Kidney capillary endothelial cell (primary cell): ENCODE results near the gene NT5C.
"Not testable (repeated sequence)": the region's sequence is repeated elsewhere in the genome, so short reads cannot be mapped to it uniquely, and the experiment has no call there.

ENCODE experiments used
- DNase-seq: peaks from one replicate; pipeline ENCODE4 v3.0.0-alpha.2; 2018; ENCODE audit warnings: low spot score

Gene NT5C

DNA sequence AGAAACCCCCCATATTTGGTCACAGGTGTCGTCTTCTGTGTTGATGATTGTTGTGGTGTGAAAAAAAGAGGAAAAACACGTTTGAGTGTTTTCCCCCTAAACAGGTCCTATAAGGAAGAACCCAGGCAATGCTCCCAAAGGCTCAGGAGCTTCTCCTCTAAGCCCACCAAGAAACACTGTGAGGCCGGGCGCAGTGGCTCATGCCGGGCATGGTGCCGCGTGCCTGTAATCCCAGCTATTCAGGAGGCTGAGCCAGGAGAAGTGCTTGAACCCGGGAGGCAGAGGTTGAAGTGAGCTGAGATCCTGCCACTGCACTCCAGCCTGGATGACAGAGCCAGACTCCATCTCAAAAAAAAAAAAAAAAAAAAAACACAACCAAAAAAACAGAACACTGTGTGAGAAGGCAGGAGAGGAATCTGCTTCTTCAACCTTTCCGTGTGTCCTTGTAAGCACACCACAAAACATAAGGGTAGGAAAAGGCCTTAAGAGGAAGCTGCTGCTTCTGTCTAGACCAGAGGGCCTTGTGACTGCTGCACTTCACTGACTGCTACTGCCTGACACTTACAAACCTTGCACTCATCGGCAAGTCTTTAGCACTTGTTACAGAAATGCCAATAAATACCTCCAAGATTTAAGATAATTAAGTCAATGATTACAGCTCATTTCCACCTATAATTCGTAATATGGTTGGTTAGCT is 13.4 kb upstream of the NT5C start:
- DNase-seq: no peak

DNA sequence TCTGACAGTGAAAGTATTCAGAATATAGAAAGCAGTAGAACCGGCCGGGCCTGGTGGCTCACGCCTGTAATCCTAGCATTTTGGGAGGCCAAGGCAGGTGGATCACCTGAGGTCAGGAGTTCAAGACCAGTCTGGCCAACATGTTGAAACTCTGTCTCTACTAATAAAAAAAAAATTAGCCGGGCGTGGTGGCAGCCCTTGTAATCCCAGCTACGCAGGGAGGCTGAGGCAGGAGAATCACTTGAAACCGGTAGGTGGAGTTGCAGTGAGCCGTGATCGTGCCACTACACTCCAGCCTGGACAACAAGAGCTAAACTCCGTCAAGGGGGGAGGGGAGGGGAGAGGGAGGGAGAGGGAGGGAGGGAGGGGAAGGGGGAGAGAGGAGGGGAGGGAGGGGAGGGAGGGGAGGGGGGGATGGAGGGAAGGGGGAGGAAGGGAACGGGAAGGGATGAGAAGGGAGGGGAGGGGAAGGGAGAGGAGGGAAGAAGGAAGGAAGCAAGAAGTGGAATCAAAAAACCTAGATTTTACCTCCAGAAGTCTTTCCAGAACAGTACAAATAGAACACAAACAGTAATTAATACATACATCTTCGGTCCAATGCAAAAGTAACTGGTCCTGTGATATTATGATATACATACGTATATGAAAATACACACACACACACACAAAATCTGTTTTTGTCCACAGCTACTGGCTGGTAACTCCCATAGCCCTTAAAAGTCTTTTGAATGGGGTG is 10.9 kb upstream of the NT5C start:
- no peak for DNase-seq

DNA sequence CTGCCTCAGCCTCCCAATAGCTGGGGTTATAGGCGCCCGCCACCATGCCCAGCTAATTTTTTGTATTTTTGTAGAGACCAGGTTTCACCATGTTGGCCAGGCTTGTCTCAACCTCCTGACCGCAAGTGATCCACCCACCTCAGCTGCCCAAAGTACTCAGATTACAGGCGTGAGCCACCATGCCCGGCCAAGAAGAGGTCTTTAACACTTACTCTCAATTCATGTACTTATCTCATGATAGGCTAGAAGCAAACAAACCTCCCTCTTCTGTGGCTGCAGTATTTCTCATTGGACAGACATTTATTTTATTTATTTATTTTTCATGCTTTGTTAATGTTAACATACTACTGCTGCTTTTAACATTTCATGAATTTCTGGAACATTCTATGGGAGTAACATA is 7.0 kb upstream of the NT5C start:
- DNase-seq: no peak

DNA sequence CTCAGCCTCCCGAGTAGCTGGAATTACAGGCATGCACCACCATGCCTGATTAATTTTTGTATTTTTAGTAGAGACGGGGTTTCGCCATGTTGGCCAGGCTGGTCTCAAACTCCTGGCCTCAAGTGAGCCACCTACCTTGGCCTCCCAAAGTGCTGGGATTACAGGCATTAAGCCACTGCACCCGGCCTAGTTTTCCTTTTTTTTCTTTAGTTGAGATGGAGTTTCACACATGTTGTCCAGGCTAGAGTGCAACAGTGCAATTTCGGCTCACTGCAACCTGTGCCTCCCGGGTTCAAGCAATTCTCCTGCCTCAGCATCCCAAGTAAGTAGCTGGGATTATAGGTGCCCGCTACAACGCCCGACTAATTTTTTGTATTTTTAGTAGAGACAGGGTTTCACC is 6.2 kb upstream of the NT5C start:
- not testable (repeated sequence) for DNase-seq

DNA sequence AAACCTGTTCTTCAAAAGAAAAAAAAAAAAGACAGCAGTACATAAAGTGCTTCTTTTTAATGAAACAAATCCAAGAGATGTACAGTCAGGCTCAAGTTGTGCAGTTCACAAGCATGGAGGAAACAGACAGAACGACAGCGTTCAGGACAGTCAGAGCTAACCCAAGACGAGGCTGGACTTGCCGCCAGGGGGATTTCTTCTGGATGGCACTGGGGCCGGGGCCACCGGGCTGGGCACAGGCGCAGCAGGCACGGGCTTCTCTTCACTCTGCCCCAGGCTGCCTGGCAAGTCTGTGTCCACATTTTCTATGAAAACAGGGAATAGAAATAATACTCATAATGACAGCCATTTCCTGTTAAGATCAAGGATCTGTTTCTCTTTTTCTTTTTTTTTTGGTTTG is 4.4 kb upstream of the NT5C start:
- no peak for DNase-seq

DNA sequence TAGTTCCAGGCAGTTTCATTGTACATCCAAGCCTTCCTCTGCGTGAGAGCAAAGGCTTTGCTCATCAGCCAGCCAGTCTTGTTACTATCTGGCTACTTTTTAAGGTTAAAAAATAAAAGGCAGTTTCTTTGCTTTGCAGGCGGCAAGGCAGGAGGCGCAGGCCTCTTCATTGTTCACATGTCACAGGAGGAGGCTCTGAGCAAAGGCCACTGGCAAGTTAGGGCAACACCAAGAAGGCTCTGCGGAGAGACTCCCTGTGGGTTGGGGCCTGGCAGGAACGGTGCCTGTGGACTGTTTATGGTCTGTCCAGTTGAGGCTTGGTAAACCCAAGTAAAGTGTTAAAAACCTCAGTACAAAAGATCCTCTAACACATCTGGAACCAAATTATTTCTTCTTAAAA is 3.9 kb upstream of the NT5C start:
- DNase-seq: no peak

DNA sequence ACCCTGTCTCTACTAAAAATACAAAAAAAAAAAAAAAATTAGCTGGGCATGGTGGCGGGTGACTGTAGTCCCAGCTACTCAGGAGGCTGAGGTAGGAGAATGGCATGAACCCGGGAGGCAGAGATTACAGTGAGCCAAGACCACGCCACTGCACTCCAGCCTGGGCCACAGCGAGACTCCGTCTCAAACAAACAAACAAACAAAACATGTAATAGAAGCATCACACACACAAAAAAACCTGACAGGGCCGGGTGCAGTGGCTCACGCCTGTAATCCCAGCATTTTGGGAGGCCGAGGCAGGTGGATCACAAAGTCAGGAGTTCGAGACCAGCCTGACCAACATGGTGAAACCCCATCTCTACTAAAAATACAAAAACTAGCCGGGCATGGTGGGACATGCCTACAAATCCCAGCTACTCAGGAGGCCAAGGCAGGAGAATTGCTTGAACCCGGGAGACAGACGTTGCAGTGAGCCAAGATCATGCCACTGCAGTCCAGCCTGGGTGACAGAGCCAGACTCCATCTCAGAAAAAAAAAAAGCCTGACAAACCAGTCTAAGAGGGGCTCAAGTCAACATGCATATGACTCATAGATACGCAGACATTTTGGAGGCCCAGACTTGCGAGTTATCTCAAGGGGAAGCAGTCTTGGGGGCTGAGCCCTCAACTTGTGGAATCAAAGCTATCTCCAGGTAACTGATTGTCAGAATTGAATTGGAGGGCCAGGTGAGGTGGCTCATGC is 2.2 kb upstream of the NT5C start:
- not testable (repeated sequence) for DNase-seq

DNA sequence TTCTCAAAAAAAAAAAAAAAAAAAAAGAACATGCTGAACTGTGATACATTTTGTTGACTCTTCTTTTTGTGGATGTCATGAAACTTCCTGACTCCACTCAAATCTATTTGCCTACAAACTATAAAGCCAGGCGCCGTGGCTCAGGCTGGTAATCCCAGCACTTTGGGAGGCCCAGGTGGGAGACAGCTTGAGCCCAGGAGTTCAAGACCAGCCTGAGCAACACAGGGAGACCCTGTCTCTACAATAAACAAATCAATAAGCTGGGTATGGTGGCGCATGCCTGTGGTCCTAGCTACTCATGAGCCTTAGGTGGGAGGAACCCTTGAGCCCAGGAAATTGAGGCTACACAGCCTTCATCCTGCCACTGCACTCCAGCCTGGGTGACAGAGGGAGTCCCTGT is 1.5 kb upstream of the NT5C start:
- DNase-seq: no peak

DNA sequence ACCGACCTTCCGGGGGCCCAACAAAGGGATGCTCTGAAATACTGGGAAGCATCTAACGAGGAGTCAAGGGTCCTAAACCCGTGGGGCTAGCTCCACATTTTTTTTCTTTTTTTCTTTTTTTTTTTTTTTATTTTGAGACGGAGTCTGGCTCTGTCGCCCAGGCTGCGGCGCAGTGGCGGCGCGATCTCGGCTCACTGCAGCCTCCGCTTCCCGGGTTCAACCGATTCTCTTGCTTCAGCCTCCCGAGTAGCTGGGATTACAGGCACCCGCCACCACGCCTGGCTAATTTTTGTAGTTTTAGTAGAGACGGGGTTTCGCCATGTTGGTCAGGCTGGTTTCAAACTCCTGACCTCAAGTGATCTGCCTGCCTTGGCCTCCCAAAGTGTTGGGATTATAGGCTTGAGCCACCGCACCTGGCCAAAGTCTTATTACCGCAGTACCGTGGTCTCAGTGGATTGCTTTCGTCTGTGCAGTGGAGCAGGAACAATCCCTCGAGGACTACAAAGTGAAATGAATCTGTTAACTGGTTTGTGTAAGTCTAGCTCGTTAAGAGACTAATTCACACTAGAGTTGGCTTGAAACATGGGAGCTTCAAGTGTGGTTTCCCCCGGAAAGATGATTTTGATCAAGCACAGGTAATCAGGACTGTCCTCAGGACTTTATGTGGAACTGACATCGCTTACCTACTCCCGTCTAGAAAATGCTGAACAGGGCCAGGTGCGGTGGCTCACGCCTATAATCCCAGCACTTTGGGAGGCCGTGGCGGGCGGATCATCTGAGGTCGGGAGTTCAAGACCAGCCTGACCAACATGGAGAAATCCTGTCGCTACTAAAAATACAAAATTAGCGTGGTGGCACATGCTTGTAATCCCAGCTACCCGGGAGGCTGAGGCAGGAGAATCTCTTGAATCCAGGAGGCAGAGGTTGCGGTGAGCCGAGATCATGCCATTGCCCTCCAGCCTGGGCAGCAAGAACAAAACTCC is 767 bp upstream of the NT5C start:
- not testable (repeated sequence) for DNase-seq

DNA sequence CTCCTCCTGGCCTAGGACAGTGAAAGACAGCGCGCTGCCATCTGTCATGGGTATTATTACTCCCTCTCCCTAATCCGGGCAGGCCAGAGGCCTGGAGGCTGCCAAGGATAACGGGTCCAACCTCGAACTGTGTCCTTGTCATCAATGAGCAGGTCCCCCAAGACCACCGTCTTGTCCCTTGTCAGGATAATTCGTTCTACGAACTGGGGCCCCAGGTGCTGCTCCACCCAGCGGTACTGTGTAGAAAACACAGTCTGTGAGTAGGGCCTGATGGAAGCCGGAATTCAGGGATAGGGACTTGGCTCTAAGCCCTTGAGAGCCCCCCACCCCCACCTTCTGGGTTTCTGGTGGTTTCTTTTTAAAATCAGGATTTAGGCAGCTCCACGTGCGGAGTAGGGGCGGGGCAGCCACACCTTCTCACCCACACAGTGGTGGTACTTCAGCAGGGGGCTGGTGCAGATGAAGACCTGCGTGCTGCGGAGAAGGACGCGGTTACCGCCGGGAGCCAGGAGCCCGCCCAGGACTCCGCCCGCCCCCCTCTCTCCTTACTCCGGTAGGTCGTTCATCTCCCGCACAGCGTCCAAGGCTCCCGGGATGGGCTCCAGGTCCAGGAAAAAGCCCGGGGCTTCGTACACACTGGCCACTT is 787 bp downstream of the NT5C start:
- DNase-seq: peak; percentile 57

DNA sequence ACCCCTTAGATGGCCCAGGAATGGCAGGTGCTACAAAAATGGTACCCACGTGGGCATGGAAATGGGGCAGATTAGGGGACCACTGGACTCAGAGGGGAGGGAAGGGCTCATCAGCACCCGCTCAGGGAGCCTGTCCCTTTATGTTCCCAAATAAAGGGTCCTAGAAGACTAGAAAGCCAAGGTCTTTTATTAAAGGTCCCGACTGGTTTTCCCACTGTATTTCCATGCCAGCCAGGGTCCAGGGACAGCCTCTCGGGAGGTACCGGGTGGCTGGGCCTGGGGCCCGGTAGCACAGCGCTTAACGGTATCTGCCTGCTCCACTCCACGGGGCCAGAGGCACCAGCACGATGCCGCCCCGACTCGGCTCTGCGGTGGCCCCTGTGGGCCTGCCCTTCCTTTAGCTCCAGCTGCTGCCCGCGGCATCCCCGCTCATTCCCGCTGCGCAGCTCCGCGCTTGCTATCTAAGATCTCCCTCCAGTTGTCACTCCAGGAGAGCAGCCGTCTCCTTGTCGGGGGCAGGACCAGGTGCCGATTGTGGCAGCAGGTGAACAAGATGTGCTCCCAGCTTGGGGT is 1.4 kb downstream of the NT5C start:
- DNase-seq: no peak

DNA sequence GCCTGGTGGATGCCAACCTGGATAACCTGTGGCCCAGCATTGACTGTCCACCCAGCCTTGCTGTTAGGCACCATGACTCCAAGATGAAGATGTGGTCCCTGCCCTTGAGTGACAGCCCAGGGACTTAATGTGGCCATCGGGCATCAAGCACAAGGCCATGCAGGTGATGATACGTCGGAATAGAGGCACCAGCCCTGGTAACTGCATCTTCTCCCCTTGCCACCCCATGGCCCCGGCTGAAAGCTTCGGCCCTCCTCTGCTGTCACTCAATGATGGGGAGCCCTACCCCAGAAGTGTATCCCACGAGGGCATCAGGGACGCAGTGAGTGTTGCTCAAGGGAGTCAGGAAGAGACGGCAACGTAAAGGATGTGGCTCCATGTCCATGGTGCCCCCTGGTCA is 2.0 kb downstream of the NT5C start:
- DNase-seq: no peak

DNA sequence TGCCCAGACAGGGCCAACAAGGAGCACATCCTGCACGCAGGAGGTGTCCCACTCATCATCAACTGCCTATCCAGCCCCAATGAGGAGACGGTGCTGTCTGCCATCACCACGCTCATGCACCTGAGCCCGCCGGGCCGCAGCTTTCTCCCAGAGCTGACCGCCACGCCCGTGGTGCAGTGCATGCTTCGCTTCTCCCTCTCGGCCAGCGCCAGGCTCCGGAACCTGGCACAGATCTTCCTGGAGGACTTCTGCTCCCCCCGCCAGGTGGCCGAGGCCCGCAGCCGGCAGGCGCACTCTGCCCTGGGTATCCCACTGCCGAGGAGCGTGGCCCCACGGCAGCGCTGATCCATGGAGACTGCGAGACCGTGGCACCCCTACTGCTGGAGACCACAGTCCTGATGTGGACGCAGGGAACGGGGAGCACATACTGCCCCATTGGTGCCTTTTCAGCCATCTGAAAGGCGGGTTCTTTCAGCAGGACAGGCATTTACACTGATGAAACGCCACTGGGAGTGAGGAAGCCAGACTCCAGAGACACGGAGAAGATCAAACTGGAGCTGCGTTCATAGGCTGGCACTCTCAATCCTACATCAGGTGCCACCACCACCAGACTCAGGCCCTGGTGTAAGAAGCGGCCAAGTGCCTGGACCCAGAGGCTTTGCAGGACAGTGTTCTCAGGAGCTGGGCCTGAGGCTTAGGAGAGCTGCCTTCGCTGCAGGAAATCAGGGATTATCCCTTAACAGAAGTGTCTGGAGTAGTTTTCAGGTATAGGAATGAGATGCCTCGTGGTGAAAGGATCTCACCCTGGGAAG is 2.6 kb downstream of the NT5C start:
- no peak for DNase-seq

DNA sequence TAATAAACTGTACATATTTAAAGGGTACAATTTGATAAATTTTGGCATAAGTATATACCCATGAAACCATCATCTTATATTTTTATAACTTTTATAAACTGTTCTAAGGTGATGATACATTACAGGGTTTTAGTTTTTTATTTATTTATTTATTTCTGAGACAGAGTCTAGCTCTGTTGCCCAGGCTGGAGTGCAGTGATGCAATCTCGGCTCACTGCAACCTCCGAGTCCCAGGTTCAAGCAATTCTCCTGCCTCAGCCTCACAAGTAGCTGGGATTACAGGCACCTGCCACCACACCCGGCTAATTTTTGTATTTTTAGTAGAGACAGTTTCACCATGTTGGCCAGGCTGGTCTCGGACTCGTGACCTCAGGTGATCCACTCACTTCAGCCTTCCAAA is 3.6 kb downstream of the NT5C start:
- not testable (repeated sequence) for DNase-seq

DNA sequence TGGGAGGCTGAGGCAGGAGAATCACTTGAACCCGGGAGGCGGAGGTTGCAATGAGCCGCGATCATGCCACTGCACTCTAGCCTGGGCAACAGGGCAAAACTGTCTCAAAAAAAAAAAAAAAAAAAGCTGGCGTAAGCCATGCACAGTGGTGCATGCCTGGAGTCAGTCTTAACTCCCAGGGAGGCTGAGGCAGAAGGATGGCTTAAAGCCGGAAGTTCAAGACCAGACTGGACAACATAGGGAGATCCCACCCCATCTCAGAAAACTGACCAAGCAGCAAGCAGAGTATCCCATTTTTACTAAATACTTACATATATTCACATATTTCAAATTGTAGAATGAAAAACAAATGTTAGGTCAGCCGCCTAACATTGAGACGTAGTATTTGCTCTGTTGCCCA is 4.6 kb downstream of the NT5C start:
- no peak for DNase-seq

DNA sequence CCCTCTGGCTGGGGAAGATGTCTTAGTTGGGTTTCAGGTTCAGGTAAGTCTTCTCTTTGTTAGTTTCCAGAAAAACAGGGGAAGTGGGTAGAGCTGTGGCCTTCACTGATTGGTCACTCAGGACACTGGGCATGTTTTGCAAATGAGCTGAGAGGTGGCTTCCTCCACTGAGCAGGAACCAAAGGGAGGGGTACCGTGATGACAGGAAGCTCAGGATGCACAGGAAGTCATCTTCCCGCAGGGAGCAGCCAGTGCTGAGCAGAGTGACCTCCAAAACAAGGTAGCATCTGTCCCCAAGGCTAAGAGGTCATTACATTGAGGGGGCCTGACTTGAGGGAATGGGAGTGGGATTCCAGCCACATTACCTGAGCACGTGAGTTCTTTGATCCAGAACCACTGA is 5.6 kb downstream of the NT5C start:
- no peak for DNase-seq

DNA sequence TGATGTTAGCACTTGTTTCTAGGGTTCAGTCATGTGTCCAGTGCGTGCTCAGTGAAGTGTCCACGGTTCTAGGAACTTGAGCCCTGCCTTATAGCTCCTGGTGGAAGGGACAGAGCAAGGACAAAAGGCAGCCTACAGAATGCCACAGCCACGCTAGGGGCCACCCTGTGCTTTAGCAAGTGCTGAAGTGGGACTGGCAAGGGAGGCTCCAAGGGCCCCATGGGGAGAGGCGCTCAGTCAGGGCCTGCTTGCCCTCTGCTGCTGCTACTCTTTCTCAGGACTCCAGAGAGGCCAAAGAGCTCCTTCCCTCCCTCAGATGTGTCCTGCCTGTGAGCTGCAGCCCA is 6.8 kb downstream of the NT5C start:
- no peak for DNase-seq

DNA sequence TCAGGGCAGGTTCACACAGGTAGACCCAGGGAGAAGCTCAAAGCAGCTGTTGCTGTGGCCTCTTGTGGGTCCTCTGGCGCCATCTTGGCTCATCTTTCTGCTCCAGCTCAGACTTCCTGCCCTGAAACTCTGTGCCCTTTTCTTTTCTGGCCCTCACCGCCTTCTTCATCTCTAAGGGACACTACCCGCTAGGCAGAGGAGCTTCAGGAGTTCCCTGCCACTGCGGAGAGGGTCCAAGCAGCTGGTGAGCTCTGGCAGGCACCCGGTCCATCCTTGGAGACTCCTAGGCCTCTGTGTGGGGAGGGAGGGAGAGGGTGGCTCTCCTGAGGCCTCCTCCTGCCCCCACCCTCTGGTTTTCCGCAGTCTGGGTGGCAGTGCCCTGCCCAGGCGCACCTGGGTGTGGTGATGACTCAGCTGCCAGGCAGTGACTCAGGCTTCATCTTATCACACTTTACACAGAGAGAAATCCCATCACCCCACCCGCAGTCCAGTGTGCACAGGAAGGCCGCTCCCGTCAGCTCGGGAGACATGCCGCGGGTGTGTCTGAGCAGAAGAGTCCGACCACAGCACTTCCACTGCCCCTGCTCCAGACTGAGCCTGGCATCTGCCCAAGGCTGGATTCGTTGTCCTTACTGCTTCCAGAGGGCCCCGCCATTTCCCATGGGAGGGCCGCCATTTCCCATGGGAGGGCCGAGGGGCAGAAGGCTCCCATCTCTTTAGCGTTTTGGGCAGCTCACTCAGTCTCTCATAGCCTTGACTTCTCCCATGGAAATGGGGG is 7.3 kb downstream of the NT5C start:
- peak; percentile 89 for DNase-seq

DNA sequence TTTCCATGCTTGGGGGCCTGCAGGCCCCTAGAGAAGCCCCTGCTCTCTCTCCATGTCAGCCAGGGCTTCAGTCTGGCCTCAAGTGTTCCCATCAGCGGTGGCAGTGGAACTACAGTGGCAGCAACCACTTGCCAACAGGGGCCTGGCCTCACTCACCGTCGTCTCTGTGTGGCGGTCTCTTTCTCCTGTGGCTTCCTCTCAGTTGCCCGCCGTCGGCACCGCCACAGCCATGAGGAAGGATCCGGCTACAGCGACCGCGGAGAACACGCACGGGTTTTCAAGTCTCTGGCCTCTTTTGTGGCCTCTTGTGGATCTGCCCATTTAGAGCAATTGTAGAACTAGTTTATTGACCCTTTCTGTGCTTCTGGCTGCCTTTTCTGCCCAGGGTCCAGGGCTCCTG is 13.2 kb downstream of the NT5C start:
- DNase-seq: no peak

DNA sequence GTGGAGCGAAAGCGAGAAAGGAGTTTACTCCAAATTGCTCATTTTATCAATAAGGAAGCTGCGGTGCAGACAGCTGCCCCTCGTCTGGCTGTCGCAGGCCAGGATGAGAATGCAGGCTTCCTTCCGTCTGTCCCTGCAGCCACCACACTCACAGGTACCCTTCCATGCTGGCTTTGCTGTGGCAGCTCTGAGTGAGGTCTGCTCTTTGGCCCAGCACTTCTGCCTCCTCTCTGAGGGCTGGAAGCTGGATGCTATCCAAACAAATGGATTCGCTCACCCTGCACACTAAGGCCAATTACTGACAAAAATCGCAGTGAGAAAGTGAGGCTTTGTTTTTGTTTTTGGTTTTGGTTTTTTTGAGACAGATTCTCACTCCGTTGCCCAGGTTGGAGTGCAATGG is 14.8 kb downstream of the NT5C start:
- no peak for DNase-seq
